B cell (primary cell): ENCODE results near the gene RAB11FIP3. TPM values are rescaled to one million over a fixed set of nuclear protein-coding genes. Genes with fewer than 3 reads are reported as not detected.

Experiments
- ATAC-seq: fragments of 200-7000 bp; cut with Tn5 transposase; one replicate; pipeline ENCODE4 v1.10.0; 2021; ENCODE audit warnings: low read depth, mild to moderate bottlenecking, moderate number of reproducible peaks, moderate library complexity
- CTCF ChIA-PET: fragments of 350-600 bp; sonication (Branson Sonifier 250); formaldehyde crosslinking; loops from one replicate; lab custom pipeline; 2021; ENCODE audit warnings: antibody characterized with exemption, inconsistent platforms; lab: Charles Lee
- POLR2A ChIA-PET: fragments of 350-600 bp; sonication (Branson Sonifier 250); formaldehyde crosslinking; loops from one replicate; lab custom pipeline; 2021; ENCODE audit warnings: antibody characterized with exemption; lab: Charles Lee
- DNase-seq: peaks from one replicate; pipeline ENCODE4 v3.0.0; 2013
- H2AFZ ChIP-seq: 2 replicates; pipeline ENCODE4 v1.6.1; 2012; ENCODE audit warnings: mild to moderate bottlenecking, low read depth, low read length; ENCODE audit not compliant: insufficient read depth, poor library complexity, severe bottlenecking
- H3K27ac ChIP-seq, 2 donors: 1 replicate in 1 of 2; 2 replicates in 1 of 2; pipeline ENCODE4 v1.5.1; 2012 to 2013; ENCODE audit warnings: low read length in 2 of 2, mild to moderate bottlenecking in 2 of 2, moderate library complexity in 1 of 2
- H3K27me3 ChIP-seq, 4 experiments: fragments of 200-600 bp in 1 of 4; sonication (generic) in 1 of 4; replicated peaks in 1 of 4; 1 replicate in 2 of 4; 2 replicates in 2 of 4; pipeline versions ENCODE4 v1.6.1 to v1.7.0; 2013 to 2016; ENCODE audit warnings: low read length in 3 of 4, mild to moderate bottlenecking in 2 of 4, mixed read lengths in 1 of 4, moderate library complexity in 1 of 4; ENCODE audit not compliant: insufficient read depth in 4 of 4, control insufficient read depth in 3 of 4; ENCODE audit errors: control extremely low read depth in 1 of 4
- H3K36me3 ChIP-seq, 2 experiments: replicated peaks in 1 of 2; 1 replicate in 1 of 2; 2 replicates in 1 of 2; pipeline versions ENCODE4 v1.6.1 to v1.7.1; 2013; ENCODE audit warnings: low read length in 1 of 2; ENCODE audit not compliant: insufficient read depth in 2 of 2, control insufficient read depth in 1 of 2; ENCODE audit errors: control extremely low read depth in 1 of 2, extremely low read depth in 1 of 2
- H3K4me1 ChIP-seq, 2 donors: fragments of 200-600 bp in 1 of 2; sonication (generic) in 1 of 2; 1 replicate in 1 of 2; 2 replicates in 1 of 2; pipeline versions ENCODE4 v1.5.1 to v1.6.1; 2013 to 2017; ENCODE audit warnings: low read length in 2 of 2; ENCODE audit not compliant: control insufficient read depth in 2 of 2, insufficient read depth in 2 of 2
- H3K4me2 ChIP-seq: replicated peaks from 2 replicates; pipeline ENCODE3; 2012; ENCODE audit warnings: mild to moderate bottlenecking, low read depth, low read length; ENCODE audit not compliant: poor library complexity, severe bottlenecking
- H3K4me3 ChIP-seq, 5 experiments: fragments of 200-600 bp in 1 of 5; sonication (generic) in 1 of 5; 1 replicate in 3 of 5; 2 replicates in 2 of 5; pipeline versions ENCODE4 v1.5.1 to v1.7.0; 2011 to 2016; ENCODE audit warnings: low read length in 4 of 5, mild to moderate bottlenecking in 4 of 5, low read depth in 2 of 5, control low read depth in 1 of 5, moderate library complexity in 1 of 5; ENCODE audit not compliant: insufficient read depth in 1 of 5; ENCODE audit errors: control extremely low read depth in 1 of 5, extremely low read depth in 1 of 5
- H3K79me2 ChIP-seq: fragments of 200-600 bp; sonication (generic); one replicate; pipeline ENCODE4 v1.6.0; 2016; ENCODE audit warnings: low read length; ENCODE audit not compliant: control insufficient read depth, insufficient read depth
- H3K9ac ChIP-seq: fragments of 200-600 bp; sonication (generic); 2 replicates; pipeline ENCODE4 v1.6.1; 2017; ENCODE audit warnings: mild to moderate bottlenecking, low read length, moderate library complexity
- H3K9me3 ChIP-seq, 3 donors: one replicate each; pipeline versions ENCODE4 v1.6.1 to v1.7.1; 2013; ENCODE audit warnings: low read length in 2 of 3; ENCODE audit not compliant: control insufficient read depth in 2 of 3, insufficient read depth in 1 of 3; ENCODE audit errors: control extremely low read depth in 1 of 3
- H4K20me1 ChIP-seq: 2 replicates; pipeline ENCODE4 v1.6.0; 2012; ENCODE audit warnings: mild to moderate bottlenecking, low read length; ENCODE audit not compliant: insufficient read depth, control insufficient read depth, poor library complexity, severe bottlenecking
- H3K27ac Mint-ChIP-seq: one replicate; pipeline ENCODE4 v1.8.0; 2021; ENCODE audit warnings: mixed read lengths
- H3K27me3 Mint-ChIP-seq: one replicate; pipeline ENCODE4 v1.8.0; 2021; ENCODE audit warnings: mixed read lengths
- H3K4me1 Mint-ChIP-seq: one replicate; pipeline ENCODE4 v1.8.0; 2021; ENCODE audit warnings: mixed read lengths
- H3K4me3 Mint-ChIP-seq: one replicate; pipeline ENCODE4 v1.8.0; 2021; ENCODE audit warnings: mixed read lengths
- H3K9me3 Mint-ChIP-seq: one replicate; pipeline ENCODE4 v1.8.0; 2022; ENCODE audit warnings: mixed read lengths; ENCODE audit not compliant: insufficient read depth
- CTCF ChIP-seq: fragments of 200-600 bp; IDR thresholded peaks from one replicate; pipeline ENCODE4 v1.8.0; 2022; ENCODE audit warnings: antibody characterized with exemption, mild to moderate bottlenecking
- EZH2 ChIP-seq: IDR thresholded peaks from 2 replicates; pipeline ENCODE4 v1.6.1; 2012; ENCODE audit warnings: borderline replicate concordance, low read depth, mild to moderate bottlenecking, moderate library complexity, low read length; ENCODE audit not compliant: insufficient read depth, poor library complexity, severe bottlenecking
- WGBS: methylation state at CpG from one replicate; pipeline ENCODE4 v1.1.5; 2013; ENCODE audit warnings: missing lambda C conversion rate; ENCODE audit not compliant: insufficient coverage; 5-methylcytosine and 5-hydroxymethylcytosine counted together
- intact Hi-C: fragments of 100-400 bp; cut with micrococcal nuclease; formaldehyde crosslinking; loops from one replicate; pipeline ENCODE4 v1.10.0; 2022
- polyA plus RNA-seq: library from polyadenylated mRNA; depleted of rRNA; stranded (reverse); fragments of >200 nt; gene quantifications from 2 replicates; pipeline ENCODE4 v1.2.3, GENCODE V29; 2012
- total RNA-seq, 2 donors: library from RNA; stranded (reverse); fragments of 120-200 nt in 1 of 2; gene quantifications; 1 replicate in 1 of 2; 2 replicates in 1 of 2; pipeline versions ENCODE4 v1.2.3 to v1.2.4, GENCODE V29; 2013 to 2022

The RAB11FIP3 gene
- total and polyA plus RNA-seq, 2 donors (not counting 1 experiment from before 2014, with no cell fraction given): 24.3 to 57.2 TPM

- ATAC-seq (no peak), DNase-seq (no peak)
- Histone ChIP-seq H3K27ac (no peak overlapping the region), H3K4me1 (peaks cover 13 to 26% of the 10 kb centered on the region in 2 donors), H3K4me3 (no peak overlapping the region), H4K20me1 (peaks cover 18% of the 10 kb centered on the region), H3K36me3 (no peaks in the 10 kb centered on the region), H3K9ac (no peak overlapping the region), H2AFZ (no peak overlapping the region), H3K27me3 (no peaks in the 10 kb centered on the region), H3K9me3 (peaks cover 0 to 2% (median 0%) of the 10 kb centered on the region in 3 donors), H3K4me2 (no peak overlapping the region), H3K79me2 (peaks cover 11% of the 10 kb centered on the region)
- no peaks in the 10 kb centered on the region for H3K27me3 Mint-ChIP-seq
- ChIA-PET POLR2A (no interaction called here), CTCF (no interaction called here)
- TF ChIP-seq CTCF: no peak
- no peak for TF ChIP-seq EZH2
- intact Hi-C loops: no loop called here
- H3K9me3 Mint-ChIP-seq: no peaks in the 10 kb centered on the region
- WGBS: 95% methylated on average over 21 of the region's 23 CpGs
- H3K4me3 Mint-ChIP-seq: no peak overlapping the region
- H3K4me1 Mint-ChIP-seq: peaks cover 19% of the 10 kb centered on the region
- H3K27ac Mint-ChIP-seq: no peak overlapping the region
These were observed 97.1 kb downstream of the RAB11FIP3 start for GRCh38 chr16:522320-523096.

GRCh38 chr16:523097-523741, 97.8 kb downstream of the RAB11FIP3 start:
- ATAC-seq (no peak), DNase-seq (no peak)
- TF ChIP-seq EZH2: no peak
- no peak for TF ChIP-seq CTCF
- intact Hi-C loops: no loop called here
- H3K27ac Mint-ChIP-seq: no peak overlapping the region
- no peak overlapping the region for H3K27ac ChIP-seq
- H3K9ac ChIP-seq: no peak overlapping the region
- H3K4me1 ChIP-seq: peaks cover 13 to 26% of the 10 kb centered on the region in 2 donors
- no peaks in the 10 kb centered on the region for H3K27me3 Mint-ChIP-seq
- WGBS: 98% methylated on average over 22 of the region's 22 CpGs
- no peak overlapping the region for H3K4me3 ChIP-seq
- H3K4me1 Mint-ChIP-seq: peaks cover 19% of the 10 kb centered on the region
- CTCF ChIA-PET: no interaction called here
- H3K9me3 Mint-ChIP-seq: no peaks in the 10 kb centered on the region
- POLR2A ChIA-PET: no interaction called here
- no peak overlapping the region for H3K4me2 ChIP-seq
- H2AFZ ChIP-seq: no peak overlapping the region
- H3K4me3 Mint-ChIP-seq: no peak overlapping the region
- H3K36me3 ChIP-seq: no peaks in the 10 kb centered on the region
- peaks cover 13% of the 10 kb centered on the region for H3K79me2 ChIP-seq
- H4K20me1 ChIP-seq: peaks cover 20% of the 10 kb centered on the region
- H3K9me3 ChIP-seq: peaks cover 0 to 2% (median 0%) of the 10 kb centered on the region in 3 donors
- H3K27me3 ChIP-seq: no peaks in the 10 kb centered on the region
